ENCODE measurements around the gene FKBP3. TPM values are rescaled to one million over a fixed set of nuclear protein-coding genes. Genes with fewer than 3 reads are reported as not detected.

Gene FKBP3
- total RNA-seq: 21.1 and 40.5 TPM in 2 replicates

DNA sequence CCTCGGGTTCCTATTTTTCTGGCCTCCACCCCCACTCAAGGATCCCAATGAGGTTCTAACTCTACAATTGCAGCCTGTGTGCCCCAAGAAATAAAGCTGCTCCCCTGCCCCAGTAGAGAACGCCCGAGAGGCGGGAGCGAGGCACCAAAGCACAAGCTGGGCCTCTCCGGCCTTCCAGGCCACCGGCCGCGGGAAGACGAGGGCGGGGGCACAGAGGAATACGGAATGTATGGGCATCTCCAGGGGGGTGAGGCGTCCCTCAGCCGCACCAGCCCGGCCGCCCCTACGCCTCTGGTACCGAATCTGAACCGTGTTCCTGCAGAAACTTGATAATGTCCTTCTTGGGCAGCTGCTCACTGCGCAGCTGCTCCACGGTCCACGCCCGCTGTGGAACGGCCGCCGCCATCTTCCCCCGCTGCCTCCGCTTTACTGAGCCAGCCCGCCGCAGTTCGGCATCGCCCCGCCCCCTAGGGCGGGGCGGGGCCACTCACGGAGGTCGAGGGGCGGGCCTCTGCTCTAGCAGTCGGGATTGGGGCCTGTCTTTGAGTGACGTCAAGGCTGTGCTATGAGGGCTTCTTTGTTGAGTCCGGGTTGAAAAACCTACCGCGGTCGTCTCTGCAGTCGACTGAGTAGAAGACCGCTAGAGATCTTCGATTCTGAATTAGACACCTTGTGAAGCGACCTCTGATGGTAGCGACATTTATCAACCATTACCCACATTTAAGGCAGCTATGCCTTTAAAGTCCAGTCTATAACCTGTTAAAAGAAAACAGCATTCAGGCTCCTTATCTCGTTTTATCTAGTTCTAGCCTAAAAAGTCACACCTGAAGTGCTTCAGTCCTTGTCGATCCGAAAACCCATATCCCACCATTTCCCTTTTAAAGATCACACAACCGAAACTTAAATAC is at the start of gene FKBP3:
TSS of gene FKBP3 (minus strand) at position 431 of the 908 bp plus-strand sequence. CDS start at position 406, 25 bp downstream.

DNA sequence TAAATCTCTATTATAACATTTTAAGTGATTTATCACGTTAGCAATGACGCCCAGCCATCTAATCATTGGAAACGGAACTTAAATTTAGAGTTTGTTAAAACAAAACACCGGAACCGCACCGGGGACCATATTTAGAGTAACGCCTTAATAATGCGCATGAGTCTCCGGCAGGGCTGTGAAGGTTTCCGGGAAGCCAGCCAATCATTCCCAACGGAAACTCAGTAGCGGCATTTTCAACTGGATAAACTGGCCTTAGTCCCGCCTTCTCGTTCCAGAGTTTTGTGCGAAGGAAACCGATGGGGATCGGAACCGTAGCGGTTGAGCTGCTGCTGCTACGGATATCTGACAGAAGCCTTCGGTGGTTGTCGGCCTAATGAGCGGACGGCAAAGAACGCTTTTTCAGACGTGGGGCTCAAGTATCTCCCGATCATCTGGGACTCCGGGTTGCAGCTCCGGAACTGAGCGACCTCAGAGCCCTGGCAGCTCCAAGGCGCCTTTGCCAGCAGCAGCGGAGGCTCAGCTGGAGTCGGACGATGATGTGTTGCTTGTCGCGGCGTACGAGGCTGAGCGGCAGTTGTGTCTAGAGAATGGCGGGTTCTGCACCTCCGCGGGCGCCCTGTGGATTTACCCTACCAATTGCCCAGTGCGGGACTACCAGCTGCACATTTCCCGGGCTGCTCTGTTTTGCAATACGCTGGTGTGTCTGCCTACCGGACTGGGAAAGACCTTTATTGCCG is 1.5 kb upstream of the FKBP3 start, which contains the start of gene FANCM:
TSS of gene FANCM (plus strand) at position 272 of the 737 bp plus-strand sequence. CDS start at position 374, 102 bp downstream.

DNA sequence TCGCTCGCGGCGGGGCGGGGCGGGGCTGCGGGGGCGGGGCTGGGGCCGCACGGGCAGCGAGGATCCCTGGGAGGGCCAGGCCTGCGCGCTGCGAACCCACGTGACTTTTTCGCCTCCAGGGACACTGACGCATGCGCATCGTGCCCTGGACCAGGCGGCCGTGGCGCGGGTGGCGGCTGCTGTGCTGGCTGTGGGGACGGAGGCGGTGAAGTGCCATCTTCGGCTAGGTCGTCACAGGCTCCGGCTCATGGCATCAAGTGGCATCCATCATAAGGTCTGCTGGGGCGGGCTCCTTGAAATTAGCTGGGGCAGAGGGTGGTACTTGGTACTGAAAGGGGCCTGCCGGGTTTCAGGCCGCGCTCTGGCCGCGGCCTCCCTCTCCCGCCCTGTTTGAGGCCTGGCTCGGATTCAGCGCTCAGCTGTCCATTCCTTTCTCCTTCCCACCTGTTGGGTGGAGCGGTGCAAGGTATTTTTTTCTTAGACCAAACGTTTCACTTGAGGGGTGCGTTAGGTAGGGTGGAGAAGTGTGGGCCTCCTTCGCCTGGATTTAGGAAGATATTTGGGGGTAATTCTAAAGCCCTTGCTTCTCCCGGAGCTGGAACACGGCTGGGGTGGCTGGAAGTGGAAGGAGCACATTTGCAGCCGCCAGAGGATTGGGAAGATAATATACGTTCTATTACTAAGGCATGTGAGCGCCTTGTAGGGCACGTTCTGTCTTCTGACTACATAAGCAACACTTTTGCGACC is 50.1 kb downstream of the FKBP3 start, which contains the start of gene PRPF39:
TSS of gene PRPF39 (plus strand) at position 141 of the 747 bp plus-strand sequence. CDS start 11,124 bp downstream, outside the sequence.

Other genes with a start within 250 kb of the FKBP3 start
- gene KLHL28, start 172.5 kb downstream of the FKBP3 start, total RNA-seq: 7.3 and 13.8 TPM in 2 replicates
- 13.0 and 20.6 TPM in 2 replicates for gene TOGARAM1, start 172.3 kb downstream of the FKBP3 start, total RNA-seq
- gene PRPF39, start 50.4 kb downstream of the FKBP3 start, total RNA-seq: 31.4 and 45.7 TPM in 2 replicates
- 7.6 and 12.5 TPM in 2 replicates for gene FANCM, start 1.4 kb upstream of the FKBP3 start, total RNA-seq
- 23.1 and 35.7 TPM in 2 replicates for gene MIS18BP1, start 118.7 kb upstream of the FKBP3 start, total RNA-seq